Uterus (tissue), 4 donors: ENCODE measurements around the gene GID4. TPM values are rescaled to one million over a fixed set of nuclear protein-coding genes. Genes with fewer than 3 reads are reported as not detected.
"Not testable (repeated sequence)": the region's sequence is repeated elsewhere in the genome, so short reads cannot be mapped to it uniquely, and the experiment has no call there.

Experiments used
- DNase-seq, 2 donors: peaks; one replicate each; pipeline ENCODE4 v3.0.0-alpha.2; 2019 to 2020
- H3K27ac ChIP-seq, 2 donors: fragments of 200-600 bp; sonication (generic); 1 replicate in 1 of 2; 2 replicates in 1 of 2; pipeline ENCODE4 v1.5.1; 2016 to 2018
- H3K27me3 ChIP-seq, 2 donors: fragments of 200-600 bp; sonication (generic); one replicate each; pipeline ENCODE4 v1.5.1; 2018 to 2019; ENCODE audit warnings: control low read depth in 1 of 2
- H3K36me3 ChIP-seq, 2 donors: fragments of 200-600 bp; sonication (generic); one replicate each; pipeline ENCODE4 v1.5.1; 2019; ENCODE audit warnings: control low read depth in 1 of 2
- H3K4me1 ChIP-seq, 2 donors: fragments of 200-600 bp; sonication (generic); one replicate each; pipeline ENCODE4 v1.5.1; 2018 to 2019; ENCODE audit warnings: control low read depth in 1 of 2
- H3K4me3 ChIP-seq, 2 donors: fragments of 200-600 bp; sonication (generic); 1 replicate in 1 of 2; 2 replicates in 1 of 2; pipeline ENCODE4 v1.5.1; 2018 to 2019; ENCODE audit warnings: mild to moderate bottlenecking in 1 of 2
- H3K9me3 ChIP-seq, 2 donors: fragments of 200-600 bp; sonication (generic); one replicate each; pipeline ENCODE4 v1.5.1; 2019; ENCODE audit warnings: control low read depth in 1 of 2
- POLR2A ChIP-seq, 2 donors: fragments of 450-650 bp; IDR thresholded peaks; one replicate each; pipeline ENCODE4 v1.6.1; 2016; ENCODE audit warnings: antibody characterized with exemption in 2 of 2, mild to moderate bottlenecking in 1 of 2, moderate library complexity in 1 of 2
- intact Hi-C: fragments of 100-400 bp; cut with DNase I; formaldehyde crosslinking; loops from one replicate; pipeline ENCODE4 v1.15.1; 2023; ENCODE audit warnings: low total_unique reads
- total RNA-seq, 4 donors: library from RNA; depleted of rRNA in 3 of 4; stranded (reverse); fragments of >200 nt in 3 of 4; gene quantifications; one replicate each; pipeline versions ENCODE4 v1.1.0 to v1.2.4, GENCODE V29; 2014 to 2023
- TF ChIP-seq, protein P1 (sequence below), 4 experiments: fragments of 200-600 bp in 2 of 4; fragments of 450-650 bp in 2 of 4; sonication (generic) in 2 of 4; IDR thresholded peaks; one replicate each; pipeline ENCODE4 v1.5.1; 2016 to 2019; ENCODE audit warnings: antibody characterized with exemption in 4 of 4, mild to moderate bottlenecking in 2 of 4, moderate library complexity in 1 of 4
- donor health status: DM: yes; HTN: yes; CAD: no.

Gene GID4
- total RNA-seq, 4 donors from 2014 or later: 2.6 to 22.1 (median 13.4) TPM

DNA sequence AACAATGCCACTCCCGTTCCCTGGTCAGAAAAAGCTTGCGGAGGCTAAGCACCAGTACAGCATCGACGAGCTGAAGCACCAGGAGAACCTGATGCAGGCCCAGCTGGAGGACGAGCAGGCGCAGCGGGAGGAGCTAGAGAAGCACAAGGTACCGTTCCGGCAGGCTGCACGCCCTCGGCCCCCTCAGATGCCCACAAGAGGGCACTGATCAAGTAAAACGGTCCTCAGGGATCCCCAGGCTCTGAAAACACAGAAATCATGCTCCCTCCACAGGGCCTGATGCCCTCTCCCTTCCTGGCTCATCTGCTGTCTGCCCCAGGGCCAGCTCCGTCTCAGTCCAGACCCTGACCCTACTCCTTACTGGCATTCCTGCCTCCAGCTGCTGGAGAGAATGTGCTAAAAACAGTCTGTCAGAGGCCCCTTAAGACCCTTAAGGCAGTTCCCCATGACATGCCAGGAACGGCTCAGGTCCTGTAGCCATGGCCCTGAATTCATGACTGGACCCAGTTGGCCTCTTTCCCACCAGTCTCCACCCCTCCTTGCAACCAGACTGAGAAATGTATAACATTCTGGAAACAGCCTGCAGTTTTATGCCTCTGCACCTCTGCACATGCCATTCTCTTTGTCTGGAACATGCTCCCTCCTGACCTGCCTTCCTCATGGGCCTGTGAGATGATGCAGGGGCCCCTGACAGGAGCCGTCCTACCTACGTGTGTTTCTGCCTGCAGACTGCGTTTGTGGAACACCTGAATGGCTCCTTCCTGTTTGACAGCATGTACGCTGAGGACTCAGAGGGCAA, 44.7 kb upstream of the GID4 start:
- H3K4me1 ChIP-seq: no peaks in the 10 kb centered on the region
- H3K27ac ChIP-seq: no peak overlapping the region
- no peak overlapping the region for H3K4me3 ChIP-seq
- TF ChIP-seq, protein P1, sequence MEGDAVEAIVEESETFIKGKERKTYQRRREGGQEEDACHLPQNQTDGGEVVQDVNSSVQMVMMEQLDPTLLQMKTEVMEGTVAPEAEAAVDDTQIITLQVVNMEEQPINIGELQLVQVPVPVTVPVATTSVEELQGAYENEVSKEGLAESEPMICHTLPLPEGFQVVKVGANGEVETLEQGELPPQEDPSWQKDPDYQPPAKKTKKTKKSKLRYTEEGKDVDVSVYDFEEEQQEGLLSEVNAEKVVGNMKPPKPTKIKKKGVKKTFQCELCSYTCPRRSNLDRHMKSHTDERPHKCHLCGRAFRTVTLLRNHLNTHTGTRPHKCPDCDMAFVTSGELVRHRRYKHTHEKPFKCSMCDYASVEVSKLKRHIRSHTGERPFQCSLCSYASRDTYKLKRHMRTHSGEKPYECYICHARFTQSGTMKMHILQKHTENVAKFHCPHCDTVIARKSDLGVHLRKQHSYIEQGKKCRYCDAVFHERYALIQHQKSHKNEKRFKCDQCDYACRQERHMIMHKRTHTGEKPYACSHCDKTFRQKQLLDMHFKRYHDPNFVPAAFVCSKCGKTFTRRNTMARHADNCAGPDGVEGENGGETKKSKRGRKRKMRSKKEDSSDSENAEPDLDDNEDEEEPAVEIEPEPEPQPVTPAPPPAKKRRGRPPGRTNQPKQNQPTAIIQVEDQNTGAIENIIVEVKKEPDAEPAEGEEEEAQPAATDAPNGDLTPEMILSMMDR (IDR thresholded peaks at IDR 0.05): no peak
- TF ChIP-seq POLR2A (IDR thresholded peaks at IDR 0.05): no peak
- intact Hi-C loops: no loop called here
- no peaks in the 10 kb centered on the region for H3K9me3 ChIP-seq
- H3K27me3 ChIP-seq: no peaks in the 10 kb centered on the region
- DNase-seq: no peak
- no peaks in the 10 kb centered on the region for H3K36me3 ChIP-seq

DNA sequence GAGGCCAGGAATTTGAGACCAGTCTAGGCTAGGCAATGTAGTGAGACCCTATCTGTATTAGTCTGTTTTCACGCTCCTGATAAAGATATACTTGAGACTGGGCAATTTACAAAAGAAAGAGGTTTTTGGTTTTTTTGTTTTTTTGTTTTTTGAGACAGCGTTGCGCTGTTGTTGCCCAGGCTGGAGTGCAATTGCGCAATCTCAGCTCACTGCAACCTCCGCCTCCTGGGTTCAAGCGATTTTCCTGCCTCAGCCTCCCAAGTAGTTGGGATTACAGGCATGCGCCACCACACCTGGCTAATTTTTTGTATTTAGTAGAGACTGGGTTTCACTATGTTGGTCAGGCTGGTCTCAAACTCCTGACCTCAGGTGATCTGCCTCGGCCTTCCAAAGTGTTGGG, 43.3 kb upstream of the GID4 start:
- intact Hi-C loops, H3K27me3 ChIP-seq, H3K9me3 ChIP-seq, H3K36me3 ChIP-seq, H3K27ac ChIP-seq, H3K4me3 ChIP-seq, H3K4me1 ChIP-seq, DNase-seq: not testable (repeated sequence)

DNA sequence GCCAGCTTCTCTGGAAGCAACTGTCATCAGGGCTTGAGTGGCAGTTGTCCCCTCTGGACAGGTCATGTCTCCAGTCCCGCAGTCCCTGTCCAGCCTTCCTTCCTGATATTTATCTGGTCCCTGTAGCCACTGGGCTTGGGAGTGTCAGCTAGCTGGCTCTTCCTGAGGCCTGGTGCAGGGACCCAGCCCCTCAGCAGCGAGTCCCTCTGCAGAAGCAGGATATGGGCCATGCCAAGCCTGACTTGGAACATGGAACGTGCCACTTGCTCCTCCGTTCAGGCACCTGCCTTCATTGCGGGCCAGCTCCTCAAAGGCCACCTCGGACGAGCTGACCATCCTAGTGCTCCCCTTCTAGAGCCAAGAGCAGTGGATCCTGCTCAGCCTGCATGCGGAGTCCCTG, 40.3 kb upstream of the GID4 start:
- no peaks in the 10 kb centered on the region for H3K27me3 ChIP-seq
- H3K4me1 ChIP-seq: no peaks in the 10 kb centered on the region
- H3K36me3 ChIP-seq: no peaks in the 10 kb centered on the region
- no peaks in the 10 kb centered on the region for H3K9me3 ChIP-seq
- no peak for DNase-seq
- intact Hi-C loops: no loop called here
- no peak overlapping the region for H3K27ac ChIP-seq
- TF ChIP-seq POLR2A (IDR thresholded peaks at IDR 0.05): no peak
- TF ChIP-seq, protein P1 (IDR thresholded peaks at IDR 0.05): no peak
- no peak overlapping the region for H3K4me3 ChIP-seq

DNA sequence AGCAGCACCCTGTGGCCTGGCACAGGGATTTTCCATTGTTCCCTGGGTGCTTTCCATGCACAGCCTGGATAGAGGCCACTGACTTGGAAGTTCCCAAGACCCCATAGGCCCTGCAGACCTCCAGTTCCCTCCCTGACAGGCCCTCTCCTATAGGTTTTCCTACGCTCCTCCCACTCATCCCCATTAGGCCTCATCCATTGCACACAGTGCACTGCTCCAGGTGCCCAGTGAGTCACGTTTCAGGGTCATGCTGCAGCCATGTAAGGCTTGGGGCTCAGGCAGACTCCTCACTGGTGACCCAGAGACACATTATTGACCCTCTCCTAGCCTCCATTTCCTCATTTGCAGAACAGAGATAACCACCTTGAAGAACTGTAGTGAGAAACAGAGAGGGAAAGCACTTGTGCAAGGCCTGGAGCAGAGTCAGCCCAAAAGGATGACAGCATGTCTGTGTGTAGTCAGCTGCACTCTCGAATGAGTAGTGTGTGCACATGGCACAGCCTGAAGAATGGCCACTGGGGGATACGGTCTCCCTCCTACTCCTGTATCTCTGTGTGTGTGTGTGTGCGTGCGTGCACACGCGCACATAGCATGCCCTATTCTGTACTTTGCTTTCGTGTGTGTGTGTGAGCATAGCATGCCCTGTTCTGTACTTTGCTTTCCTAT, 39.7 kb upstream of the GID4 start:
- TF ChIP-seq, protein P1 (IDR thresholded peaks at IDR 0.05): no peak
- no peak for TF ChIP-seq POLR2A (IDR thresholded peaks at IDR 0.05)
- Histone ChIP-seq H3K27ac (no peak overlapping the region), H3K9me3 (no peaks in the 10 kb centered on the region), H3K36me3 (no peaks in the 10 kb centered on the region), H3K4me1 (no peaks in the 10 kb centered on the region), H3K27me3 (no peaks in the 10 kb centered on the region), H3K4me3 (no peak overlapping the region)
- DNase-seq: no peak
- intact Hi-C loops: no loop called here

DNA sequence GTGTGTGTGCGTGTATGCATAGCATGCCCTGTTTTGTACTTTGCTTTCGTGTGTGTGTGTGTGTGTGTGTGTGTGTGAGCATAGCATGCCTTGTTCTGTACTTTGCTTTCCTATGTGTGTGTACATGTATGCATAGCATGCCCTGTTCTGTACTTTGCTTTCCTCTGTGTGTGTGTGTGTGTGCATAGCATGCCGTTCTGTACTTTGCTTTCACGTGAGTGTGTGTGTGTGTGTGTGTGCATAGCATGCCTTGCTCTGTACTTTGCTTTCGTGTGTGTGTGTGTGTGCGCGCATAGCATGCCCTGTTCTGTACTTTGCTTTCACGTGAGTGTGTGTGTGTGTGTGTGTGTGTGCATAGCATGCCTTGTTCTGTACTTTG, 39.2 kb upstream of the GID4 start:
- Histone ChIP-seq H3K4me3 (no peak overlapping the region), H3K36me3 (no peaks in the 10 kb centered on the region), H3K4me1 (no peaks in the 10 kb centered on the region), H3K27me3 (no peaks in the 10 kb centered on the region), H3K9me3 (no peaks in the 10 kb centered on the region), H3K27ac (no peak overlapping the region)
- intact Hi-C loops: no loop called here
- TF ChIP-seq POLR2A (IDR thresholded peaks at IDR 0.05): no peak
- TF ChIP-seq, protein P1 (IDR thresholded peaks at IDR 0.05): no peak
- no peak for DNase-seq
